ENCODE measurements around the gene IL18. TPM values are rescaled to one million over a fixed set of nuclear protein-coding genes. Genes with fewer than 3 reads are reported as not detected.

The IL18 gene
- polyA plus RNA-seq, 2 of the 4 experiments (the other 2 are of a cell fraction): 95.5 to 119 TPM

- TF ChIP-seq, protein P1, sequence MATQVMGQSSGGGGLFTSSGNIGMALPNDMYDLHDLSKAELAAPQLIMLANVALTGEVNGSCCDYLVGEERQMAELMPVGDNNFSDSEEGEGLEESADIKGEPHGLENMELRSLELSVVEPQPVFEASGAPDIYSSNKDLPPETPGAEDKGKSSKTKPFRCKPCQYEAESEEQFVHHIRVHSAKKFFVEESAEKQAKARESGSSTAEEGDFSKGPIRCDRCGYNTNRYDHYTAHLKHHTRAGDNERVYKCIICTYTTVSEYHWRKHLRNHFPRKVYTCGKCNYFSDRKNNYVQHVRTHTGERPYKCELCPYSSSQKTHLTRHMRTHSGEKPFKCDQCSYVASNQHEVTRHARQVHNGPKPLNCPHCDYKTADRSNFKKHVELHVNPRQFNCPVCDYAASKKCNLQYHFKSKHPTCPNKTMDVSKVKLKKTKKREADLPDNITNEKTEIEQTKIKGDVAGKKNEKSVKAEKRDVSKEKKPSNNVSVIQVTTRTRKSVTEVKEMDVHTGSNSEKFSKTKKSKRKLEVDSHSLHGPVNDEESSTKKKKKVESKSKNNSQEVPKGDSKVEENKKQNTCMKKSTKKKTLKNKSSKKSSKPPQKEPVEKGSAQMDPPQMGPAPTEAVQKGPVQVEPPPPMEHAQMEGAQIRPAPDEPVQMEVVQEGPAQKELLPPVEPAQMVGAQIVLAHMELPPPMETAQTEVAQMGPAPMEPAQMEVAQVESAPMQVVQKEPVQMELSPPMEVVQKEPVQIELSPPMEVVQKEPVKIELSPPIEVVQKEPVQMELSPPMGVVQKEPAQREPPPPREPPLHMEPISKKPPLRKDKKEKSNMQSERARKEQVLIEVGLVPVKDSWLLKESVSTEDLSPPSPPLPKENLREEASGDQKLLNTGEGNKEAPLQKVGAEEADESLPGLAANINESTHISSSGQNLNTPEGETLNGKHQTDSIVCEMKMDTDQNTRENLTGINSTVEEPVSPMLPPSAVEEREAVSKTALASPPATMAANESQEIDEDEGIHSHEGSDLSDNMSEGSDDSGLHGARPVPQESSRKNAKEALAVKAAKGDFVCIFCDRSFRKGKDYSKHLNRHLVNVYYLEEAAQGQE (IDR thresholded peaks at IDR 0.05): no peak
- TF ChIP-seq, protein P2, sequence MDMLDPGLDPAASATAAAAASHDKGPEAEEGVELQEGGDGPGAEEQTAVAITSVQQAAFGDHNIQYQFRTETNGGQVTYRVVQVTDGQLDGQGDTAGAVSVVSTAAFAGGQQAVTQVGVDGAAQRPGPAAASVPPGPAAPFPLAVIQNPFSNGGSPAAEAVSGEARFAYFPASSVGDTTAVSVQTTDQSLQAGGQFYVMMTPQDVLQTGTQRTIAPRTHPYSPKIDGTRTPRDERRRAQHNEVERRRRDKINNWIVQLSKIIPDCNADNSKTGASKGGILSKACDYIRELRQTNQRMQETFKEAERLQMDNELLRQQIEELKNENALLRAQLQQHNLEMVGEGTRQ (IDR thresholded peaks at IDR 0.05): no peak
- no peak for TF ChIP-seq E2F6 (IDR thresholded peaks at IDR 0.05; ENCODE audit: borderline replicate concordance, low read depth)
- no peak for TF ChIP-seq CBX8 (IDR thresholded peaks at IDR 0.05)
- no peak for TF ChIP-seq PHF8 (IDR thresholded peaks at IDR 0.05; ENCODE audit: borderline replicate concordance, low read depth)
- TF ChIP-seq ESRRA (IDR thresholded peaks at IDR 0.05; ENCODE audit: borderline replicate concordance, low read length): no peak
- TF ChIP-seq ZNF302 (CRISPR knock-in tag; IDR thresholded peaks at IDR 0.05): no peak
- no peak for TF ChIP-seq SREBF2 (IDR thresholded peaks at IDR 0.05)
These were observed 48.8 kb upstream of the IL18 start (continued) for GRCh38 chr11:112212710-112213109.

DNA sequence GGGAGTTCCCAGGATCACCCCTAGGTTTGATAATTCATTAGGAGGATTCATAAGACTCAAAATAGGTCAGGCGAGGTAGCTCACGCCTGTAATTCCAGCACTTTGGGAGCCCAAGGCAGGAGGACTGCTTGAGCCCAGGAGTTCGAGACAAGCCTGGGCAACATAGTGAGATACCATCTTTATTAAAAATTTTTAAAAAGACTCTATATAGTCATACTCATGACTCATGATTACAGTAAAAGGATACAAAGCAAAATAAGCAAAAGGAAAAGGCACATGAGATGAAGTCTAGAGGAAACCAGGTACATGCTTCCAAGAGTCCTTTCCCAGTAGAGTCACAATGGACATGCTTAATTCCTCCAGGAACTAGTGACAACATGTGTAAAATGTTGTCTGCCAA is 48.4 kb upstream of the IL18 start:
- ATAC-seq: no peak
- POLR2A ChIA-PET: no interaction called here
- no peak overlapping the region for H3K4me3 ChIP-seq
- TF ChIP-seq ZC3H11A (IDR thresholded peaks at IDR 0.05) (no peak), HOXB5 (CRISPR knock-in tag; IDR thresholded peaks at IDR 0.05) (no peak), EP300 (IDR thresholded peaks at IDR 0.05) (no peak), CBX8 (IDR thresholded peaks at IDR 0.05) (no peak), HOXA7 (CRISPR knock-in tag; IDR thresholded peaks at IDR 0.05) (no peak), RFX5 (IDR thresholded peaks at IDR 0.05) (no peak), PHF8 (IDR thresholded peaks at IDR 0.05; ENCODE audit: borderline replicate concordance, low read depth) (no peak), POLR2AphosphoS2 (conservative IDR thresholded peaks at IDR 0.05; ENCODE audit: low read length) (no peak), MAFK (IDR thresholded peaks at IDR 0.05; ENCODE audit: partially characterized antibody) (no peak), FOXS1 (CRISPR knock-in tag; IDR thresholded peaks at IDR 0.05) (no peak), EHF (CRISPR knock-in tag; IDR thresholded peaks at IDR 0.05) (no peak), SREBF2 (IDR thresholded peaks at IDR 0.05) (no peak), ZSCAN20 (CRISPR knock-in tag; IDR thresholded peaks at IDR 0.05) (no peak), POLR2A (IDR thresholded peaks at IDR 0.05; ENCODE audit: low read length) (no peak), GATA3 (IDR thresholded peaks at IDR 0.05; ENCODE audit: borderline replicate concordance) (no peak)
- TF ChIP-seq, protein P3, sequence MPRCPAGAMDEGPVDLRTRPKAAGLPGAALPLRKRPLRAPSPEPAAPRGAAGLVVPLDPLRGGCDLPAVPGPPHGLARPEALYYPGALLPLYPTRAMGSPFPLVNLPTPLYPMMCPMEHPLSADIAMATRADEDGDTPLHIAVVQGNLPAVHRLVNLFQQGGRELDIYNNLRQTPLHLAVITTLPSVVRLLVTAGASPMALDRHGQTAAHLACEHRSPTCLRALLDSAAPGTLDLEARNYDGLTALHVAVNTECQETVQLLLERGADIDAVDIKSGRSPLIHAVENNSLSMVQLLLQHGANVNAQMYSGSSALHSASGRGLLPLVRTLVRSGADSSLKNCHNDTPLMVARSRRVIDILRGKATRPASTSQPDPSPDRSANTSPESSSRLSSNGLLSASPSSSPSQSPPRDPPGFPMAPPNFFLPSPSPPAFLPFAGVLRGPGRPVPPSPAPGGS (IDR thresholded peaks at IDR 0.05): no peak
- no peaks in the 10 kb centered on the region for H3K9me3 ChIP-seq
- no peak overlapping the region for H3K27ac ChIP-seq
- no peak overlapping the region for H3K4me2 ChIP-seq
- 38% methylated on average over 3 of the region's 3 CpGs for WGBS (ENCODE audit: missing lambda C conversion rate)
- CTCF ChIA-PET: interaction anchor here (1.4 kb wide), 1 partner anchor 8 kb away, joined by 3 read pairs; no protein-coding TSS in a partner anchor
- 0 out of 3 replicates have a peak, but pooled peaks cover 7% of the 10 kb centered on the region for H3K4me1 ChIP-seq
- DNase-seq (ENCODE audit: low read depth in 1 of 2, low spot score in 1 of 2): no peak
- no peak for FAIRE-seq
